T47D (cell line): Measurements from ENCODE around the gene WNT7A.
"Not testable (repeated sequence)": the region's sequence is repeated elsewhere in the genome, so short reads cannot be mapped to it uniquely, and the experiment has no call there.

Source experiments
- DNase-seq, 2 experiments: peaks; one replicate each; pipeline versions ENCODE4 v3.0.0 to v3.0.0-alpha.2; 2011 to 2012; ENCODE audit warnings: low read depth in 1 of 2, low spot score in 1 of 2
- JUND ChIP-seq: IDR thresholded peaks from 2 replicates; pipeline ENCODE4 v1.6.1; 2012; ENCODE audit warnings: low read depth
- in situ Hi-C: cut with HindIII; loops from 2 replicates; pipeline ENCODE4 v1.10.0; 2016; ENCODE audit warnings: low sequenced_read_pairs, low pct_unique_long_range_greater_than_20kb

WNT7A gene

GRCh38 chr3:13868844-13869724 lies 10.8 kb downstream of the WNT7A start:
- no peak for TF ChIP-seq JUND
- in situ Hi-C loops, result no loop called here
- no peak for DNase-seq

GRCh38 chr3:13867732-13868131 lies 12.1 kb downstream of the WNT7A start:
- no peak for DNase-seq
- in situ Hi-C loops, result no loop called here
- TF ChIP-seq JUND, result no peak

- no peak for TF ChIP-seq JUND
- no peak for DNase-seq
- in situ Hi-C loops, result no loop called here
Observed at GRCh38 chr3:13866041-13866965, 13.6 kb downstream of the WNT7A start.

GRCh38 chr3:13865581-13865980 lies 14.3 kb downstream of the WNT7A start:
- no peak for DNase-seq
- no peak for TF ChIP-seq JUND
- in situ Hi-C loops, result no loop called here

- no peak for DNase-seq
- no peak for TF ChIP-seq JUND
- in situ Hi-C loops, result no loop called here
Observed at GRCh38 chr3:13865106-13865505, 14.8 kb downstream of the WNT7A start.

GRCh38 chr3:13863965-13864595 lies 15.8 kb downstream of the WNT7A start:
- in situ Hi-C loops, result no loop called here
- no peak for TF ChIP-seq JUND

GRCh38 chr3:13863382-13863952 lies 16.4 kb downstream of the WNT7A start:
- DNase-seq, result no peak
- no peak for TF ChIP-seq JUND
- in situ Hi-C loops, result no loop called here

More at GRCh38 chr3:13863965-13864595, 15.8 kb downstream of the WNT7A start:
- no peak for DNase-seq

- in situ Hi-C loops, result no loop called here
- TF ChIP-seq JUND, result no peak
- DNase-seq, result no peak
Observed at GRCh38 chr3:13861461-13861860, 18.4 kb downstream of the WNT7A start.

GRCh38 chr3:13860001-13860400 lies 19.9 kb downstream of the WNT7A start:
- in situ Hi-C loops, result no loop called here
- DNase-seq, result no peak
- no peak for TF ChIP-seq JUND

GRCh38 chr3:13858768-13859520 lies 20.9 kb downstream of the WNT7A start:
- no peak for DNase-seq
- TF ChIP-seq JUND, result no peak
- in situ Hi-C loops, result no loop called here

- no peak for DNase-seq
- in situ Hi-C loops, result no loop called here
- TF ChIP-seq JUND, result no peak
Observed at GRCh38 chr3:13857702-13858380, 22.0 kb downstream of the WNT7A start.

GRCh38 chr3:13856628-13857027 lies 23.2 kb downstream of the WNT7A start:
- in situ Hi-C loops, DNase-seq: not testable (repeated sequence)
